ENCODE data around the gene HCN4. TPM values are rescaled to one million over a fixed set of nuclear protein-coding genes. Genes with fewer than 3 reads are reported as not detected.

The HCN4 gene
- total and polyA plus RNA-seq, 2 of the 8 experiments (the other 6 are each of a cell fraction or from before 2014, with no cell fraction given): 3.7 to 8.5 TPM

DNA sequence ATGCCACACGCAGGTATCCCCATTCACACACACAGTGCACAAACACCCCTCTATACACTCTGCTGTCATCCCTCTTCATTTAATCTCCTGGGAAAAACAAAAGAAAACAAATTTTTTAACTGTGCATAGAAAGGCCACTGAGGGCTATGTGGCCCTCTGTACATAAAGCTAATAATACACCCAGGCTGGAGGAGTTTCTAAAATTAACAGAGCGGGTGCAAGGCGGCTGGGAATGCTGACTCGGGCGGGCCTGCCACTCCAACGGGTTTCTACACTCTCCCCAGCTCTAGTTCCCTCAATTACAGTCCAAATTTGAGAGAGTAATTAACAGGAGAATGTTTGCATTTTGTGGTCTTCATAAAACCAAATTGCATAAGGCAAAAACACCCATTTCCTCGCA, 23.1 kb downstream of the HCN4 start:
- POLR2A ChIA-PET (ENCODE audit: partially characterized antibody): no interaction called here
- Histone ChIP-seq H3K79me2 (ENCODE audit: control insufficient read depth in 1 of 2, insufficient read depth in 2 of 2, low read length in 2 of 2) (peaks cover 0 to 57% of the 10 kb centered on the region in 2 experiments; a peak in 2 of 4 replicates), H3K9ac (replicated peaks in 1 of 4; ENCODE audit: extremely low read depth in 1 of 4, low read depth in 3 of 4, low read length in 3 of 4) (no peak overlapping the region), H2AFZ (ENCODE audit: low read length) (no peak overlapping the region), H4K5ac (ENCODE audit: insufficient read length, low read depth, low read length) (no peak overlapping the region), H3K36me3 (ENCODE audit: control insufficient read depth in 2 of 4, insufficient read depth in 4 of 4, low read length in 3 of 4) (peaks cover 0 to 9% (median 6%) of the 10 kb centered on the region in 4 experiments; a peak in 5 of 8 replicates), H3K56ac (replicated peaks; ENCODE audit: insufficient read length, low read depth, low read length) (no peak overlapping the region), H2BK120ac (replicated peaks; ENCODE audit: low read depth, low read length) (no peak overlapping the region), H2BK12ac (ENCODE audit: low read depth, low read length) (no peak overlapping the region), H3K14ac (ENCODE audit: insufficient read length) (no peak overlapping the region), H2BK20ac (ENCODE audit: low read length) (no peak overlapping the region), H3K27ac (ENCODE audit: low read depth, low read length) (no peak overlapping the region), H3K4ac (replicated peaks; ENCODE audit: insufficient read length, low read depth, low read length) (no peak overlapping the region), H3K9me3 (ENCODE audit: insufficient read depth in 2 of 2, low read depth in 1 of 2, low read length in 1 of 2) (peaks cover 0 to 3% of the 10 kb centered on the region in 2 experiments; a peak in 1 of 4 replicates), H3K23ac (ENCODE audit: insufficient read length) (no peak overlapping the region), H3K79me1 (ENCODE audit: low read depth, low read length) (peaks cover 9% of the 10 kb centered on the region), H4K20me1 (replicated peaks in 1 of 2; ENCODE audit: control insufficient read depth in 1 of 2, insufficient read depth in 2 of 2, low read length in 2 of 2) (peaks cover 14 to 37% of the 10 kb centered on the region in 2 experiments), H3K4me2 (ENCODE audit: insufficient read depth in 1 of 2, low read depth in 2 of 2, low read length in 2 of 2) (no peak overlapping the region), H3K27me3 (replicated peaks in 1 of 4; ENCODE audit: control insufficient read depth in 3 of 4, extremely low read depth in 1 of 4, insufficient read depth in 3 of 4, low read length in 3 of 4) (no peaks in the 10 kb centered on the region), H3K4me1 (replicated peaks in 1 of 4; ENCODE audit: control insufficient read depth in 3 of 4, insufficient read depth in 4 of 4, low read length in 3 of 4) (peaks cover 0 to 7% (median 3%) of the 10 kb centered on the region in 4 experiments; a peak in 5 of 7 replicates), H4K91ac (replicated peaks; ENCODE audit: insufficient read length, low read length) (no peak overlapping the region), H2BK15ac (ENCODE audit: low read length) (no peak overlapping the region), H2BK5ac (ENCODE audit: low read depth, low read length) (no peak overlapping the region), H3K23me2 (ENCODE audit: low read depth, low read length) (no peaks in the 10 kb centered on the region), H2AK5ac (ENCODE audit: low read depth, low read length) (no peak overlapping the region), H3K4me3 (ENCODE audit: extremely low read depth in 1 of 4, insufficient read depth in 2 of 4, low read depth in 3 of 4, low read length in 4 of 4) (no peak overlapping the region), H4K8ac (ENCODE audit: extremely low read depth, insufficient read depth, low read length) (no peak overlapping the region), H3K18ac (ENCODE audit: extremely low read depth, low read length) (no peak overlapping the region)
- DNase-seq (ENCODE audit: low read depth in 1 of 2, low spot score in 2 of 2) (no peak), FAIRE-seq (no peak)
- WGBS, 2 experiments (ENCODE audit: extremely low coverage in 1 of 2, insufficient coverage in 1 of 2, insufficient read length in 1 of 2, insufficient replicate concordance in 2 of 2, low coverage in 1 of 2, low lambda C conversion rate in 2 of 2, missing lambda C conversion rate in 1 of 2): 83% methylated on average over 7 of the region's 7 CpGs; no CpG with 5 or more reads in 1 of the 2 experiments
- CTCF ChIA-PET (ENCODE audit: partially characterized antibody): interaction anchor here (0.8 to 1.8 kb wide), 4 partner anchors 17 to 42 kb away, joined by 3 to 5 read pairs (median 4); no protein-coding TSS in a partner anchor
- no peak for TF ChIP-seq BCL11A (IDR thresholded peaks at IDR 0.05; ENCODE audit: low read depth in 2 of 2, low read length in 2 of 2)
- TF ChIP-seq SUZ12 (IDR thresholded peaks at IDR 0.05; ENCODE audit: low read length): no peak
- no peak for TF ChIP-seq CBX5 (IDR thresholded peaks at IDR 0.05; ENCODE audit: low read depth, low read length)
- TF ChIP-seq POLR2A (IDR thresholded peaks at IDR 0.05; ENCODE audit: control extremely low read depth in 1 of 2, low read depth in 2 of 2, low read length in 2 of 2): no peak
- TF ChIP-seq ASH2L (IDR thresholded peaks at IDR 0.05; ENCODE audit: low read length): no peak
- TF ChIP-seq KDM5A (IDR thresholded peaks at IDR 0.05; ENCODE audit: low read length): no peak
- no peak for TF ChIP-seq YY1 (IDR thresholded peaks at IDR 0.05; ENCODE audit: low read depth, low read length)
- TF ChIP-seq ATF2 (IDR thresholded peaks at IDR 0.05; ENCODE audit: low read length): no peak
- no peak for TF ChIP-seq TAF7 (optimal IDR thresholded peaks at IDR 0.05; ENCODE audit: borderline replicate concordance, low read depth, low read length)
- no peak for TF ChIP-seq RXRA (IDR thresholded peaks at IDR 0.05; ENCODE audit: insufficient read depth, low read depth, low read length)
